SK-N-MC (cell line): ENCODE measurements around the gene TMEM154.

ENCODE experiments used
- EZH2 ChIP-seq: fragments of 200-600 bp; sonication (generic); IDR thresholded peaks from one replicate; pipeline ENCODE4 v1.6.1; 2017; ENCODE audit warnings: antibody characterized with exemption
- POLR2AphosphoS5 ChIP-seq: IDR thresholded peaks from 2 replicates; pipeline ENCODE4 v1.6.1; 2012; ENCODE audit warnings: mild to moderate bottlenecking, low read depth, low read length, borderline replicate concordance

DNA sequence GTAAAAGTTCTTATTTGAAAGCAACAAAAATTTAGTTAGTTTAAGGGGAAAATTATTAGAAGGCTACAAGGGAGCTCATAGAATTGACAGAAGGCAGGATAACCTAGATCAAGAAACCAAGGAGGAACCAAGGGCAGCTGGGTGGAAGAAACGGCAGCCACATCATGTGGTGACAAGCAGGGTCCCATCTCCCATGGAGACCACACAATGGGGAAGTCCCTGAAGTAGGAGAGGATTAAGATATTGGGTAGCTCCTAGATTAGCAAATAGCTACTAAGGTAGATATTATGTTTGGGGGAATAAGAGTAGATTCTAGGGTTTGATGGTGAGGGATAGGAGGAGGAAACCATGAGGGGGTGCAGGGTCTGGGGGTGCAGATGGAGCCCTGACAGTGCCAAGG, 48.0 kb upstream of the TMEM154 start:
- TF ChIP-seq POLR2AphosphoS5 (no peak), EZH2 (no peak)
